ENCODE measurements around the gene CTTNBP2. TPM values are rescaled to one million over a fixed set of nuclear protein-coding genes. Genes with fewer than 3 reads are reported as not detected.
A peak's percentile ranks its signal among the peaks of the same experiment; 100 is the strongest.

Gene CTTNBP2
- total RNA-seq: 0.18 and 0.49 TPM in 2 replicates

GRCh38 chr7:117873310-117874190 is at the start of gene CTTNBP2:
Gene CTTNBP2, minus strand, starts transcription at chr7:117873441. Its CDS starts 26 bp downstream, at chr7:117873415.
- ChIA-PET CTCF (no interaction called here), POLR2A (no interaction called here)
- peaks cover 18% of the 10 kb centered on the region for H3K4me1 Mint-ChIP-seq
- H3K4me3 Mint-ChIP-seq: peak within 1 kb of the TSS; percentile 57
- no peaks in the 10 kb centered on the region for H3K9me3 Mint-ChIP-seq
- no peaks in the 10 kb centered on the region for H3K36me3 Mint-ChIP-seq (ENCODE audit: low read depth)
- ATAC-seq (ENCODE audit: low read depth) (no peak), DNase-seq (no peak)
- H3K27ac Mint-ChIP-seq: no peak within 1 kb of the TSS
- TF ChIP-seq CTCF (IDR thresholded peaks at IDR 0.05): no peak
- H3K27me3 Mint-ChIP-seq: peaks cover 43% of the 10 kb centered on the region
- intact Hi-C loops (cut with micrococcal nuclease): no loop called here

- H3K4me1 Mint-ChIP-seq: no peaks in the 10 kb centered on the region
- TF ChIP-seq CTCF (IDR thresholded peaks at IDR 0.05): no peak
- CTCF ChIA-PET: no interaction called here
Measured at GRCh38 chr7:117916309-117916708, 43.1 kb upstream of the CTTNBP2 start.

GRCh38 chr7:117912421-117912820 is 39.2 kb upstream of the CTTNBP2 start:
- intact Hi-C loops (cut with micrococcal nuclease): no loop called here
- ChIA-PET POLR2A (no interaction called here), CTCF (no interaction called here)
- H3K4me1 Mint-ChIP-seq: no peaks in the 10 kb centered on the region
- no peaks in the 10 kb centered on the region for H3K36me3 Mint-ChIP-seq (ENCODE audit: low read depth)
- DNase-seq (no peak), ATAC-seq (ENCODE audit: low read depth) (no peak)
- peaks cover 9% of the 10 kb centered on the region for H3K9me3 Mint-ChIP-seq
- H3K4me3 Mint-ChIP-seq: no peak overlapping the region
- H3K27me3 Mint-ChIP-seq: no peaks in the 10 kb centered on the region
- no peak overlapping the region for H3K27ac Mint-ChIP-seq
- no peak for TF ChIP-seq CTCF (IDR thresholded peaks at IDR 0.05)

More at GRCh38 chr7:117916309-117916708, 43.1 kb upstream of the CTTNBP2 start:
- intact Hi-C loops (cut with micrococcal nuclease): no loop called here
- ATAC-seq (ENCODE audit: low read depth) (no peak), DNase-seq (no peak)
- H3K27me3 Mint-ChIP-seq: no peaks in the 10 kb centered on the region
- H3K9me3 Mint-ChIP-seq: peaks cover 9% of the 10 kb centered on the region
- H3K27ac Mint-ChIP-seq: no peak overlapping the region
- POLR2A ChIA-PET: no interaction called here
- no peaks in the 10 kb centered on the region for H3K36me3 Mint-ChIP-seq (ENCODE audit: low read depth)
- no peak overlapping the region for H3K4me3 Mint-ChIP-seq

- no peaks in the 10 kb centered on the region for H3K9me3 Mint-ChIP-seq
- H3K4me1 Mint-ChIP-seq: no peaks in the 10 kb centered on the region
- intact Hi-C loops (cut with micrococcal nuclease): no loop called here
- H3K4me3 Mint-ChIP-seq: no peak overlapping the region
- ATAC-seq (ENCODE audit: low read depth) (no peak), DNase-seq (no peak)
- no peak for TF ChIP-seq CTCF (IDR thresholded peaks at IDR 0.05)
- POLR2A ChIA-PET: no interaction called here
- CTCF ChIA-PET: no interaction called here
- H3K36me3 Mint-ChIP-seq (ENCODE audit: low read depth): no peaks in the 10 kb centered on the region
- no peak overlapping the region for H3K27ac Mint-ChIP-seq
- peaks cover 2% of the 10 kb centered on the region for H3K27me3 Mint-ChIP-seq
Measured at GRCh38 chr7:117908031-117908795, 35.0 kb upstream of the CTTNBP2 start.

- H3K36me3 Mint-ChIP-seq (ENCODE audit: low read depth): no peaks in the 10 kb centered on the region
- ChIA-PET POLR2A (no interaction called here), CTCF (no interaction called here)
- TF ChIP-seq CTCF (IDR thresholded peaks at IDR 0.05): no peak
- DNase-seq: no peak
- intact Hi-C loops (cut with micrococcal nuclease): no loop called here
- H3K4me1 Mint-ChIP-seq: no peaks in the 10 kb centered on the region
- H3K27me3 Mint-ChIP-seq: peaks cover 2% of the 10 kb centered on the region
- no peak for ATAC-seq (ENCODE audit: low read depth)
- H3K9me3 Mint-ChIP-seq: no peaks in the 10 kb centered on the region
- H3K4me3 Mint-ChIP-seq: no peak overlapping the region
- H3K27ac Mint-ChIP-seq: no peak overlapping the region
Measured at GRCh38 chr7:117907049-117907640, 33.9 kb upstream of the CTTNBP2 start.

All from activated B cell treated with CpG ODN at 0.5 μM for 24 hours (primary cell).